ENCODE results near the gene TMEM178B.

The TMEM178B gene

DNA sequence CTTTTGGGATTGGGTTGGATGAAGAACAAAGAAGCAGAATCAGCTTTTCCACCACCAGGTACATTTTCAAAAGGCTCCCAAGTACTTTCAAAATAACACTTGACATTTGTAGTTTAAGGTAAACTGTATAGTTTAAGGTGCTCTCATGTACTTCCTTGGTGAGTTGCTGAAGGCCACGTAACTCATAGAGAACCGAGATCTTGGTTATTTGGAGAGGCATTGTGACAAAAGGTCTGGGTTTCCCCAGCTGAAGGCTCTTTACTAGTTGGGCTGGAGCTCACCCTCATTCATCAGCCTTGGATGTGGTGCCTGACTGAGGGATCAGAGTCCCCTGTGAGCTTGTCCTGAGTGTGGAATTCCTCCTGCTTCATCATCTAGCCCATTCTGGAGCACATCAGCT is 191.8 kb downstream of the TMEM178B start:
- no peak for DNase-seq

DNA sequence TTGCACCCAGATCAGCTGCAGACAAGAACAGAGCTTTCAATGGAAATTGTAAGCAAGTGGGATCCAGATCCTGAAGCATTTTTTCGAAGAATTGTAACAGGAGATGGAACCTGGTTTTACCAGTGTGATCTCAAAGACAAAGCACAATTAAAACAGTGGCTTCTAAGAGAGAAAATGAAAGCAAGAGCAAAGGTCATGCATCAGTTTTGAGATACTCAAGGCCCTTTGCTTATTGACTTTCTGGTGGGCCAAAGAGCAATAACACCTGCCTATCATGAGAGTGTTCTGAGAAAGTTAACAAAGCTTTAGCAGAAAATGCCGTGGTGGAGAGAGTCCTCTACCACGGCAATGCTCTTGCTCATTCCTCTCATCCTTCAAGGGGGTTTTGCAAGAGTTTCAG is 194.8 kb downstream of the TMEM178B start:
- peak; percentile 57 for DNase-seq

DNA sequence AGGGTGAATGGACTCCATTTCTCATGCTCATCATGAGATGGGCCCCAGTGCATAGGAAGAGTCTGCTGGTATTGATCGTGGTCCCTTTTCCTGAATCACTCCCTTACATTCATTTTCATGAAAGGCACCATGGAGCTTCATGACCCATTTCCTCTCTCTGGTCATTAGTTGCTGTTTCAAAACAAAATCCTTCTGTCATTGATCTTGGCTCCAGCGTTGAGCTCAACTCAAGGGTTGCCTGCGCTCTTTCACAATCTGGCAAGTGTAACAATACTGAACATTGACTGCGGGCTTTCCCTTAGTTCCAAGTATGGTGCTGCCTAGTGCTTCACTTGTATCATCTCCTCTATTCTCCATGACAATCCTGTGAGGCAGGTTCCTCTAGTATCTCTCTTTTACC is 197.6 kb downstream of the TMEM178B start:
- DNase-seq = no peak

DNA sequence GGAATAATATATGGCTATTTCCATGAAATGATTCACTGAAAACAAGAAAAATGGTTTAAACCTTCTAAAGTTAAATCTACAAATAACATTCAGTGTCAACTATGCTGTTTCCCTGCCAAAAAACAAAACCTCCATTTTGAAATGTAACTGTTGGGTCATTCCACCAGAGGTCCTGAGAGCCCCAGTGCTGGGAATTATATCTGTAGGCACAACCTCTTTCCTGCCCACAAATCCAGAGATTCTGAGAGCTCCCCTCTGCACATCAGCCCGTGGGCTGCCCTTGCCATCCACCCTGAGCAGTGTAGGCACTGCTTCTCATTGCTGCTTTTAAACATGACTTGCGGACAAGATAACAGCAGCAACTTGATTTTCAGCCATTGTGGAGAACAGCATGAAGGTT is 198.6 kb downstream of the TMEM178B start:
- DNase-seq = no peak

DNA sequence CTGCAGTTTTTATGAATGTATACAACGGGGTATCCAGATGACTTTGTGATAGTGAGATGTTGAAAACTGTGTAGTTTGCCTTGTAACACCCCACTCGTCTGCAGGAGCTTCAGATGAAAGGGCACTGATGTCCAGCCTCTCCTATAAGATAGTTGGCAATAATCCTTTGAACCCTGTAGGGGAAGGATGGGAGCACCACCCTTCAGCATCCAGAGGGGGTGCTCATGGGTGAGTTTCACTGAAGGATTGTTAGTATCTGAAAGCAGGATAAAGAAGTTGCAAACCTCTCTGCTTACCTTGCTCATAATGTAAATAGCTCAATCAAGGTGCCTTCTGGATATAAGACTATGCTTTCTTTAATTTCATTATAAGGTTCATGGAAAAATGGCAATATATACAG is 201.5 kb downstream of the TMEM178B start:
- no peak for DNase-seq

DNA sequence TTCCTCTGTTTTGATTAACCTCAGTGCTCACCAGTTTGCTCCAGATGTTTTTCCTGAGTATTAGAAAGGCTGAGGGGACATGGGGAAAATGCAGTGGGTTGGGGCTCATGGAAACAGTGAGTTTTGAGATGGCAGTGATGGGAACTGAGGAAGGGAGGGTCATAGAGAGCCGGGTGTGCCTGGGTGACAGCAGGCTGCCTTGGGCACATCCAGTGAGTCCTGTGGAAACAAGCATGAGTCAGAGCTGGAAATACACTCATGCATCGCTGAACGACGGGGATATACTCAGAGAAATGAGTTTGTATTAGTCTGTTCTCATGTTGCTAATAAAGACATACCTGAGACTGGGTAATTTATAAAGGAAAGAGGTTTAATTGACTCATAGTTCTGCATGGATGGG is 202.2 kb downstream of the TMEM178B start:
- DNase-seq = no peak

DNA sequence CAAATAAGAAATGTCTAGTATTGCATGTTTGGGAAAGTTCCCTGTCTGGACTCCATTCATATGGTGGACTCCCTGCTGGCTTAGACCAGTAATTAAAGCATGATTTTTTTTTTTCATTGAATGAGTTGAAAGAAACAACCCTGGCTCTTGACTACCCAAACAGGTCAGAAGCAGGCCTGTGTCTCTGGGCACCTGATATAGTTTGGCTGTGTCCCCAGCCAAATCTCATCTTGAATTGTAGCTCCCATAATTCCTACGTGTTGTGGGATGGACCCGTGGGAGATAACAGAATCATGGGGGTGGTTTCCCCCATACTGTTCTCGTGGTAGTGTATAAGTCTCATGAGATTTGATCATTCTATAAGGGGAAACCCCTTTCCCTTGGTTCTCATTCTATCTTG is 206.2 kb downstream of the TMEM178B start:
- no peak for DNase-seq

DNA sequence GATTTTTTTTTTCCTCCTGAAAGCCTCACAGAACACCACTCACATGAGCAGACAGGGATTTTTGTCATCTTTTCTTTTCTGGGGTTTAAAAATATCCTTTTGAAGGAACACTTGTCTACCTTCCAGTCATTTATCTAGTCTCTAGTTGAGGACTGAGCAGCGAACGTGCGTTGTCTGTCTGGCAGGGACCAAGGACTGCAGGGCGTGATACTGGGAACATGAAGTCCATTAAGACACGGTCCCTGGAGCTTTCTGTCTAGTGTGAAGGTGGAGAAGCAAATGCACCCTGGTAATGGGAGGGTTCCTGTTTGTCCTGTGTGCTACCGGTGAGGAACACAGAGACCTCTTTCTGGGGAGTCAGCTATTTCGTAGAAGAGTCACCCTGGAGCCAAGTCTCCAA is 207.4 kb downstream of the TMEM178B start:
- no peak for DNase-seq

DNA sequence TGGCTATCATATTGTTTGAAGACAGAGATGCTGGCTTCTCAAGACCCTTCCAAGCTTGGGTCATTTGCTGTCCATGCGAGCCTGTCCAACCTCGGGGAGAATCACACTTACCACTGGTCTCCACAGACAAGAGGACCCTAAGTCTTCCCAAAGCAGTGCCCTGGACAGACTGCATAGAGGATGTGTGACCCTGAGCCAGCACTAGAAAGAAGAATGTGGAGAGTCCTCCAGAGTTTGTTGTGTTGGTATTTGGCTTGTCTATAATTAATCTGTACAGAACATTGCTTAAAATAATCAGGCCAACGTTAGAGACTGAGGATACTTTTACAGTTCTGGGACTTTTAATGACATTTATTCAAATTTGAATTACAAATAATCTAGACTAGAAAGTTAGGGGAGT is 212.7 kb downstream of the TMEM178B start:
- no peak for DNase-seq

DNA sequence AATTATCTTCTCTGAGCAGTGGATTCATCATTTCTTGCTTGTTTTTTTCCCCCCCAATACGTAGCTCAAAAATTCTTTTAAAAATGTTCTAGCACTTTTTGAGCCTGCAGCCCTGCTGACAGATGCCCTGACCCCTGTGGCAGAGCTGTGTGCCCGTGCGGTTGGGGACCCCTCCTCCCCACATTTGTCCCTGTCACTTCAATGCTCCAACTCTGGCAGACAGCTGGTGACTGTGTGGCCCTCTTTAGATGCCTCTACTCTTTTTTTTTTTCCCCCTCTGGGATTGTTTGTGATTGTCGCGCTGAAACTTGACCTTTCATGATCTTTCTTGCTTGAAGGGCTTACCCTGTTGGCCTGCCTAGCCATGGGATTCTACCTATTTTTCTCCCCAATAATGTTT is 214.1 kb downstream of the TMEM178B start:
- DNase-seq = peak; percentile 75

DNA sequence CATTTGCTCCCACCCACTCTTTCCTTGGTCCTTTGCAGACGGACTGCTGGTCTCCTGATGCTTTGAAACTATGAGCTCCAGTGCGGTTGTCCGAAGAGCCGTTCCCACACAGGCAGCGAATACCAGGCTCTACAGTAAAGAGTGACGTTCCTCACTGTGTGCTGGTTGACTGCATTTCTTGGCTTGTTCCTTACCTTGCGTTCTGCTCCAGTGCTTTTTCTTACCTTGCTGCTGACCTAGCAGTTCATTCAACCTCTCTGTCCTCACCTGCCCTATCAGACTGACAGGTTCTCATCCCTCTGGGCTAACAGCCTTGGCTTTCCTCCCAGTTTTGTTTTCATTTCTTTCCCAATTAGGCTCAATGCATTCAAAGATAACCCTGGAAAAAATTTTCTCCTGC is 214.8 kb downstream of the TMEM178B start:
- DNase-seq = peak; percentile 100

DNA sequence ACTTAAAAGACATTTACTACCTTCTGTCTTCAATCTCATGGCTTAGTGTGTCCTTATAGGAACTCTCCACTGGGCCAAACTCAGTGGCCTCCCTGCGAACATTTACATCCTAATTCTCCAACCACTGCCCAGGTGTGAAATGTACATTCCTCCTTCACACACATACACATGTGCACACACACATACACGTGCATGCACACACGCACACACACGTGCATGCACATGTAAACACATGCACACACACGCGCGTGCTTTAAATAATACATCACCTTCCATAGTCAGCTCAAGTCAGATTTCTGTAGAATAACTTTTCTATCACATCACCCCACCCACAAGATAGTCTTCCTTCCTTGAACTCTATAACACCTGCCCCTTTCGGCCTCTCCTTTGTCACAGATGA is 216.5 kb downstream of the TMEM178B start:
- no peak for DNase-seq

DNA sequence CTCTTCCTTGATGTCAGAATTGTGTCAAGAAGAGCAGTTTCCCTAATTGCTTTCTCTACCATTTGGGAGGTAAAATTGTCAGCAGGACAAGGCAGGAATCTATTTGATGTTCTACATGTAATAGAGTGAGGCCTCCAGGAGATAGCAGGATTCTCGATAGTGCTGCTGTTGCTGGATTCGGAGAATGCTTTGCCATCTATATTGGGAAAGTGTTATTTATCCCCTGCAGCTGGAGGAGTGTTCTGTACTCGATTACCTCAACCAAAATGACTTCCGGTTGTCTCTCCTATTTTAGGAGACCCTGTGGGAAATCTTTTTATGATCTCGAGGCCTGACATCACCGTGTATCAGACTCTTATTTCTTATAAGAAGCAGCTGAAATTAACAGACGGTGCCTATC is 217.1 kb downstream of the TMEM178B start:
- DNase-seq = no peak

DNA sequence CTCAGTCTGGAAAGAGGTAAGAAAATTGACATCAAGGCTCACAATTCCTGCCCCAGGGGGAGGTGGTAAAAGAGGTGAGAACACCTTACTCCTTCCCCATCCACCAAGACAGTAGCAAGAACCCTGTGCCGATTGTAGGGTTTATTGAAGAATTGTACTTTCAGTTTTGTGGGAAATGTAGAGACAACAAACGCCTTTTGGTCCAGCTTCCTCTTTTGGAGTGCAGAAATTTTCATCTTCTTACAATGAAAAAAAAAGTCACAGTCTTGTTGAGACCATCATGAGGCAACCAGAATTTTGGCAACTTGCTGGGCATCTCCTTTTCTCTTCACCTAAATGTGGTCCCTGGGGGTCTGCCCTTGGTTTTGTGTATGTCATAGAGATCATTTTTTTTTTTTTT is 217.7 kb downstream of the TMEM178B start:
- no peak for DNase-seq

DNA sequence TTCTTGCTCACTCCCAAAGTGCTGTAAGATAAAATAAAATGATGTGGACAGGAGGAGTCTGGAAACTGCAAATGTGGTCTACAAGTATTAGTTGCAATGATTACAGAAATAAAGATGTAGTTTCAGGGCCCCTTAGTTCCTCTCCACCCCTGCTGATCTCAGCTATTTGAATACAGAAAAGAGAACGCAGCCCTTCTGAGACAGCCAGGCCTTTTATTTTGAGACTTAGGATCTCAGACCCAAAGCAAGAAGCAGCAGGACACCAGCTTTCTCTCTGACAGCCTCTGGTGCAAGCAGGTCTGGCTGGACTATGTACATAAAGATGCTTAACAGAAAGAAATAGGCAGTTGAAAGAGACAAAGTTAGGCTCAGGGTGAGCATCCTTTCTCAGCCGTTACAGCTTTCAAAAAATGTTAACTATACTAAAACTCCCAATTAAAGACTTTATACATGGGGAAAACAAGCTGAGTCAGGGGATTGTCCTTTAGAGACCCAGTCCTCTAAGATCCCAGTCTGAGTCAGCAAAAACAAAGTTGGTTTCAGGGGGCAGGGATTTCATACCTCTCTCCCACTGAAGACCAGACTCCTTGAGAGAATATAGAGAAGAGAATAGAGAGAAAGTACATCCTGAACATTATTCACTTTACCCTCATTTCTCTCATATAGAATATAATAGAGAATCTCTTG is 220.4 kb downstream of the TMEM178B start:
- DNase-seq = no peak

DNA sequence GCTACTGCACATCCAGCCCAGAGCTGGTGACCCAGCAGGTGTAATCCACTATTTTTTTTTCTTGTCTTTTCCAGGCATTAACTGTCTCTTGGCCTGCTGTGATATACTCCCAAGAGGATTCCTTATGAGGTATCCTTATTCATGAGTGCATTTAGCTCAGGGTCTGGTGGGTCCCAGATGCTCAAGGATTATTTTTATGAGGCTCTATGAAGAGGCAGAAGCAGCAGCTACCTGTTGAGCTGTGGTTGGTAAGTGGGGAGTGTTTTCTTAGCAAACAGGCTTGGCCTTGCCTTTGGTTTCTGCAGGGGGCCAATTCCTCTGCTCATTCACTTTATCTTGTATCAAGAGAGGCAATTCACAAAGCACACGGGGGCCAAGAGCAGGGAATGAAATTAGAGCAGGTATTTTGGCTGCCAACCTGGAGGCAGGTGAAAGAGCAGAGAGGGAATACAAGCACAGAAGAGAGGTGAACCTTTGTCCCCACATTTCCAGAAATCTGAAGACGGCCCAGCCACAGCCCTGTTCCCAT is 221.6 kb downstream of the TMEM178B start:
- DNase-seq = peak; percentile 99

DNA sequence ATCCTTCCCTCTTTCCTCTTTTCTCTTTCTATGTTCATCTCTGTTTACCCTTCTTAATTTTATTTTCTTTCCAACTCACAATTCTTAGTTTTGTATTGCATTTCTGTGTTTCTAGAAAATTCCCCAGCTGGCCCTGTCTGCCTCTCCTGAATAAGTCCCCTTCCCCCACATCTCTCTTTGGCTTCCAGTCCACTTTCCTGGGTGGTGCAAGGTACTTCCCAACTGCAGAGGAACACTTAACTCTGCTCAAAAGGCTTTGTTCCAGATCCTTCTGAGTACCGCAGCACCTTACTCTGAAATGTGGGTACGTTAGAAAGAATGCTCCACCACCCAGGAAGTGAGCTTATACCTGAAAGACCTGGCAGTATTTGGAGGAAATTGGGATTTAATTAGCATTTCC is 227.0 kb downstream of the TMEM178B start:
- no peak for DNase-seq

DNA sequence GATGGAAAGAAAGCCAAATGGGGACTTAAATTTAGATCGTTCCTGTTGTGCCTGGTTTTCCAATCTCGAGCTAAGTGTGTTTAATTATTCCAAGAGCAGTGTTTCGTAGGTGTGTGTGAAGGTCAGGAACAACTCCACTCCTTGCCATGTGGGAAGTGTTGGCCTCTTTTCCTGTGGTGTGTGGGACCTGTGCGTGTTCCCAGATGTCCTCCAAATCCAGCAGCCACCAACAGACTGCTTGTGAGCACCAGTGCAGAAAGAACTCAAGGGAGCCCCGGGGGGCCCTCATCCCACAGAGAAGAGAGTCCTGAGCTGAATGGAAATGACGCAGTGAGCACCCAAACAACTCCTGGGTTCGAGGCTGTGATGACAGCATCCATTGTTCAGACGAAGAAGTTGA is 227.7 kb downstream of the TMEM178B start:
- DNase-seq = no peak

DNA sequence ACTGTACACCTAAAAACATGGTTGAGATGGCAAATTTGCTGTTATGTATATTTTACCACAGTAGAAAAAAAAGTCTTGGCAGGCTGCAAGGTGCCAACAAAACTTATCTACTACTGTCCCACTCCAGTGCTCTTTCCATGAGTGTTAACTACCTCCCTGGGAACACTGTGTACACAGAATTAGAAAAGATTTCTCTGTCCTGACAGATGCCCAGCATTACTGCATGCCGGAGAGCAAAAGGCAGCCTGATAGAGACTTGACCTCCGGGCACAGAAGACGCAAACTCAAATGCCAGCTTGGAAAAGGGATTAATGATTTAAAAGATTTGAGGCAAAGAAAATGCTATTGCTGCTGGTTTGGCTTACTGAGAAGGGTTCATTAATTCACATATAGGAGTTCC is 228.8 kb downstream of the TMEM178B start:
- no peak for DNase-seq

DNA sequence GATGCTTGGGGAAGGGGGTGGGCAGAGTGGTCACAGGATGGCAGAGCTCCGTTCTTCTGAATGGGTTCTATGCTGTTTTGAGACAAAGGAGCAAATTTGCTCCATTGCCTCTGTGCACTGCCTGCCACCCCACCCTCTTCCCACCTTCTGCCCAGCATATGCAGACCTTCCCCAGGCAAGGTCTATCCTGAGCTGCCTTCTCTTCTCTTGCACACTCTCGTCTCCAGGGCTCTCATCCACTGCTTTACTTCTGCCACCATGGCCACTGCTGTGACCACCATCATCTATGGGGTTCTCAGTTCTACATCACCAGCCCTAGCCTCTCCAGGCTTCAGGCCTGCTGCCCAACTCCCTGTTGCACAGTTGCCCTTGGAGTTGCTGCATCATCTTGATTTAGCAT is 230.4 kb downstream of the TMEM178B start:
- no peak for DNase-seq

DNA sequence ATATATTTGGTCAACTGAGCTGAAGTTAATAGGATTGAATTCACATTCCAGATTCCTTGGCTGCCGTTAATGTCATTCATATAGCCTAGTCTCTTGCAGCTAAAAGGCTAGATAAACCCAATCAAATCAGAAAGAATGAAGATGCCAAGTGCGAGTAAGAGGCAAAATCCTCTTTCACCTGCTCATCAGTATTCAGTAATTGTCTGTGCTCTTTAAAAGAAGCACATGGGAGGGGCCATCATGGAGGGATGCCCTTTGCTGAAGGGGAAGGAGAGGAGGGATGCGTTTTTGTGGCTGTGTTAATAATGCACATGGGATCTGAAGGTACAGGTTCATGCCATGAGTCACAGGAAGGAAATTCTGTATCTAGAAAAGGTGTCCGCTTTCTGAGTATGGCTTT is 232.2 kb downstream of the TMEM178B start:
- DNase-seq = peak; percentile 38

DNA sequence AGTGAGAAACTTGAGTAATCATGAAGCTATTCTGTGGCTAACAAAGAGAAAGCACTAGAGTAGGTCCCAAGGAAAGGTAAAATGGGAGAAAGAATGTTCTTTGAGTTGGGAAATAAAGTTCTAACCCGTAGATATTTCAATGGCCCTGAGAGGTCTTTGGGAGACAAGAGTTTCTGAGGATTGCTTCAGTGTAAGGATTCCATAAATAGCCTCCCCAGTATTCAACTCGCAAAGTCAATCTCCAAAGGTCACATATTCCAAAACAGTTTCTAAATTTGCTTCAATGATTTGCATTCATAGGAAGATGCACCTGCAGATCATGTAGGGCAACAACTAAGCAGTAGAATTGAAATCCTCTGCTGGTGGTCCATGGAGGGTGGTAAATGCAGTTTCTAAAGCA is 238.5 kb downstream of the TMEM178B start:
- DNase-seq = no peak

DNA sequence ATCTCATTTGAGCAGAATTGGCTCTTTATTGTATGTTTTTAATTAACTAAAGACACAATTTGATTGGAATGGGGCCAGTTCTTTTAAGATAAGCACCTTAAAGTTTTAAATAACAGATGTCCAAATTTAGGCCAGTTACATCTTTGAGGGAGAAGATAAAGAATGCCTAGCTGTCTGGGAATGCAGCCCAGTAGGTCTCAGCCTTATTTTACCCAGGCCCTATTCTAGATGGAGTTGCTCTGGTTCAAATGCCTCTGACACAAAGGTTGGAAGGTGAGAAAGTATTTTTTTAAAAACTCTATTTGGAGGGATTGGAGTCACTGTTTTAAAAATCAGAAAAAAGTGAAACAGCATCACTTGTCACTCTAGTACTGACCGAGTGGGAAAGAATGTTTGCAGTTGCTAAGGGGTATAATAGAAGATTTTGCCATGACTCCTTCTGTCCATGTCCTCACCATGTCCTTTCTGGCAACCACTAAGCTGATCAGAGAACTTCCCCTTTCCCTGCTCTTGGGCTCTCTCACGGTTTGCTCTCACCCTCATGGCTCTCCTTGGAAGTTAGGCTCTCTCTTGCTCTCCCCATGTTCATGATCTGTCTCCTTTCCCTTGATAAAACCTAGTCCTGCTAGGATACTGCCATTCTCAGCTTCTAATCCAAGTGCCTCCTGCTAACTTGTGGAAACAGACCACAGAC is 239.1 kb downstream of the TMEM178B start:
- DNase-seq = no peak

DNA sequence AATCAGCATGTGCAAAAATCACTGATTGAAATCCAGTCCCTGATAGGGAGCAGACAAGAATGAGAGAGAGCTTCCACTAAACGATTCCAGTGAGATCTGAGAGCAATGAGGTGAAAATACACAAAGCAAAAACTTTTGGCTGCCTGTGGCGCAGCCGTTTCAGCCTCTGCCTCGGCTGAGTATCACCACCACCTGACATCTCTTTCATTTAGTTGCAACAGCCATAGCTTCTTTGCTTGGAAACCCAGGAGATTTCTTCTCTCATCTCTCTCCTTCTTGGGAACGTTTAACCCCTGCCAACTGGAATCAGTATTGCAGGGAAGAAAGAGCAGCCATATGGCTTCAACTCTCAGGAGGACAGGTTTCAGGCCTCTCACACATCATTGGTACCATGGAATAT is 240.0 kb downstream of the TMEM178B start:
- no peak for DNase-seq
